ENCODE measurements around the gene RGS16.

Gene RGS16

DNA sequence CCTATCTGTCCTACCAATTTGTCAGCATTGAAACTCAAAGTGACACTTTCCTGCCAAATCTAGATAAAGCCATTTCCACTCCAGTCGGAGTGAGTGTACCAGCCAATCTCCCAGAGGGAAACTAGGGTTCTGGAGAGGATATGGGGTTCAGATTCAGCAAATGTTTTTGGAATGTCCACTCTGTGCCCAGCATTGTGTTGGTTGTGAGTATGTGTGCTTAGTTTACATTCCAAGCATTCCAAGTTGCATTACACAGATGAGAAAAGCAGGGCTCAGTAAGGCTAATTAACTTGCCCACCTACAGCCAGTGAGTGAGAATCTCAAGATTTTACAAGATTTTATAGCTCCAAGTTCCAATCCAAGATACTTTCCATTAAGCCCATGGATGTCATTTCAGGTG lies 26.4 kb upstream of the RGS16 start:
- H3K4me3 ChIP-seq (ENCODE audit: low read depth, low read length): no peak overlapping the region
- no peak for TF ChIP-seq CTCF (IDR thresholded peaks at IDR 0.05; ENCODE audit: borderline replicate concordance, insufficient read depth, low read depth, low read length)

DNA sequence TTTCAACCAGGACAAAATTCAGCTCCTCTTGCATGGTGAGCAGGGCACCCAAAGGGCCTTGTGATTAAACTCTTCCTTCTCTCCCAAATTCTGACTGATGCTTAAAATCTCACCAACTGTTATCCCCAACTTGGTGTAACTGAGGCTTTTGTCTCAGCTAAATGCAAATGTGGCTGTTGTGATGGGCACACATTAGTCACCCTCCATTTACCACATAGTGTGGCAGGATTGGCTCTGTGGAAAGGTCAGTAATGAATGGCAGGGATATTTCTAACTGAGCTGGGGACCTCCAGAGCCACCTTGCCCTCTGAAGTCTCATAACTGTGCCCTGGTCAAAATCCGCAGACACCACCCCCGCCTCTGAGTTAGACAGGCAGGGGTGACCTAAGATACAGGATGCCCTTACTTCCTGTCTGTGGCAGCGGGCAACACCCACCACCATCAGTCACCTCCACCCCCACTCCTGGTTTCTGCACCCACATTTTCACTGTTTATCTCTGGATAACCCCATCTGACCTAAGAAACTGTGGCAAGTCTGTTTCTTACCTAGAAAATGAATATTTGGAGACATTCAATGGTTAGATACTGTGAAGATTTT lies 25.4 kb upstream of the RGS16 start:
- H3K4me3 ChIP-seq (ENCODE audit: low read depth, low read length): no peak overlapping the region
- TF ChIP-seq CTCF (IDR thresholded peaks at IDR 0.05; ENCODE audit: borderline replicate concordance, insufficient read depth, low read depth, low read length): no peak

- no peak overlapping the region for H3K4me3 ChIP-seq (ENCODE audit: low read depth, low read length)
- no peak for TF ChIP-seq CTCF (IDR thresholded peaks at IDR 0.05; ENCODE audit: borderline replicate concordance, insufficient read depth, low read depth, low read length)
Observed at GRCh38 chr1:182629080-182629479, 24.9 kb upstream of the RGS16 start.

- no peak for TF ChIP-seq CTCF (IDR thresholded peaks at IDR 0.05; ENCODE audit: borderline replicate concordance, insufficient read depth, low read depth, low read length)
- H3K4me3 ChIP-seq (ENCODE audit: low read depth, low read length): no peak overlapping the region
Observed at GRCh38 chr1:182628657-182629056, 24.5 kb upstream of the RGS16 start.

GRCh38 chr1:182627622-182628021 lies 23.4 kb upstream of the RGS16 start:
- H3K4me3 ChIP-seq (ENCODE audit: low read depth, low read length): no peak overlapping the region
- TF ChIP-seq CTCF (IDR thresholded peaks at IDR 0.05; ENCODE audit: borderline replicate concordance, insufficient read depth, low read depth, low read length): no peak

DNA sequence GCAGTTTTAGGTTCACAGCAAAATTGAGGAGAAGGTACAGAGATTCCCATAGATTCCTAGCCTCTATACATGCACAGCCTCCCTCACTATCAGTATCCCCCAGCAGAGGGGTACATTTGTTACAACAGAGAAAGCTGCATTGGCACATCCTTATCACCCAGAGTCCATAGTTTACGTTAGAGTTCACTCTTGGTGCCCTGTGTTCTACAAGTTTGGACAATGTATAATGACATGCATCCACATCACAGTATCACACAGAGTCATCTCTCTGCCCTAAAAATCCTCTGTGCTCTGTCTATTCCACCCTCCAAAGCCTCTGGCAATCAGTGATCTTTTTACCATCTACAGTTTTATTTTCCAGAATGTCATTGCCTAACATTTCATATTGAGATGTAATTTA lies 22.3 kb upstream of the RGS16 start:
- H3K4me3 ChIP-seq (ENCODE audit: low read depth, low read length): no peak overlapping the region
- no peak for TF ChIP-seq CTCF (IDR thresholded peaks at IDR 0.05; ENCODE audit: borderline replicate concordance, insufficient read depth, low read depth, low read length)

DNA sequence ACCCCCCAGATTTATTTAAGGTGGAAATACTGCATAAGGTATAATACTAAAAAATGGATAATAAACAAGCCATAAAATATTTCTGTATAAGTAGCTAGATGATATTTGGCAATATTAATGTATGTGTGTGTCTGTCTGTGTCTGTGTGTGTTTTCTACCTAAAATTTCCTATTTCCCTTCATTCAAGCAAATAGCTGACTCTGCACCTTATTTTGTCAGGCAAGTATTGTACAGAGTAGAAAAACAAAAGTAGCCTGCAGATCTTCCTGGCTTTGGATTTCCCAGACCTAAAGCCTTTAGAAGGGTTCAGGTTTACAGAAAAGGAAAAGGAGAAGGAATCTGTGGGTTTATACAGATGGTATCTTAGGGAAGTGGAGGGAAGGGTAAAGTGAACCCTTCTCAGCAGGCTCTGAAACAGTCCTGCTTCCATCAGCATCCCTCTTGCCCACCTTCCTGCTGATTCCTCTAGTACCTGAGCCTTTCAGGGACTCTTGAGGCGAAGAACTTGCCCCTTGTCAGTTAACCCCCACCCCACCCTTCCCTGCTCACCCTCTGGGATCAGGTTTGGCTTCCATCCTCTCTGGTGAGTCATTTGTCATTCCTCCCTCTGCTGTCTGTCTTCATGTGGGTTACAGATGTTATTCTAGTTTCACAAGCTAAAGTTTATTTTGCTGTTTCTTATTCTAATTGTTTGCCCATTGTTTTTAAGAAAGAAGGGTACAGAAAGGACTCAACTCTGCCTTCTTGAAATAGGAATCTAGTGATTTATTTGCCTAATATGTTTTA lies 21.7 kb upstream of the RGS16 start:
- H3K4me3 ChIP-seq (ENCODE audit: low read depth, low read length): no peak overlapping the region
- no peak for TF ChIP-seq CTCF (IDR thresholded peaks at IDR 0.05; ENCODE audit: borderline replicate concordance, insufficient read depth, low read depth, low read length)
